Smooth muscle cell (in vitro differentiated cells): ENCODE data around the gene PIP4K2A. TPM values are rescaled to one million over a fixed set of nuclear protein-coding genes. Genes with fewer than 3 reads are reported as not detected.
A peak's percentile ranks its signal among the peaks of the same experiment; 100 is the strongest.

Experiments
- DNase-seq: peaks from one replicate; lab custom pipeline; 2025; ENCODE audit not compliant: unreplicated experiment; lab: John Stamatoyannopoulos, UW
- H2AFZ ChIP-seq: fragments of 200-600 bp; sonication (generic); 2 replicates; pipeline ENCODE4 v1.6.0; 2016; ENCODE audit warnings: antibody characterized with exemption, low read depth, mild to moderate bottlenecking
- H3F3A ChIP-seq: fragments of 200-600 bp; sonication (generic); 2 replicates; pipeline ENCODE4 v1.6.0; 2017; ENCODE audit warnings: antibody characterized with exemption, low read depth
- H3K27ac ChIP-seq: fragments of 200-600 bp; sonication (generic); 2 replicates; pipeline ENCODE4 v1.5.1; 2016; ENCODE audit warnings: low read depth, mild to moderate bottlenecking
- H3K27me3 ChIP-seq: fragments of 200-600 bp; sonication (generic); 2 replicates; pipeline ENCODE4 v1.6.1; 2016; ENCODE audit warnings: low read depth, mild to moderate bottlenecking
- H3K36me3 ChIP-seq: fragments of 200-600 bp; sonication (generic); 2 replicates; pipeline ENCODE4 v1.5.1; 2016; ENCODE audit warnings: low read depth
- H3K4me1 ChIP-seq: fragments of 200-600 bp; sonication (generic); 2 replicates; pipeline ENCODE4 v1.5.1; 2016; ENCODE audit warnings: low read depth
- H3K4me2 ChIP-seq: fragments of 200-600 bp; sonication (generic); 2 replicates; pipeline ENCODE4 v1.6.0; 2016; ENCODE audit warnings: mild to moderate bottlenecking
- H3K4me3 ChIP-seq: fragments of 200-600 bp; sonication (generic); 2 replicates; pipeline ENCODE4 v1.5.1; 2016; ENCODE audit warnings: mild to moderate bottlenecking
- H3K79me2 ChIP-seq: fragments of 200-600 bp; sonication (generic); 2 replicates; pipeline ENCODE4 v1.6.0; 2016; ENCODE audit warnings: low read depth, mild to moderate bottlenecking
- H3K9ac ChIP-seq: fragments of 200-600 bp; sonication (generic); 2 replicates; pipeline ENCODE4 v1.6.0; 2016; ENCODE audit warnings: low read depth
- H3K9me3 ChIP-seq: fragments of 200-600 bp; sonication (generic); replicated peaks from 2 replicates; pipeline ENCODE4 v1.5.1; 2016; ENCODE audit warnings: low read depth
- H4K20me1 ChIP-seq: fragments of 200-600 bp; sonication (generic); 2 replicates; pipeline ENCODE4 v1.6.0; 2016; ENCODE audit warnings: low read depth
- WGBS: methylation state at CpG from one replicate; pipeline ENCODE4 v1.1.7; 2016; ENCODE audit warnings: low lambda C conversion rate; 5-methylcytosine and 5-hydroxymethylcytosine counted together
- polyA plus RNA-seq: library from polyadenylated mRNA; unstranded; fragments of >200 nt; fragmentation: Nextera tagmentation; extraction: Ambion mirVana; gene quantifications from 2 replicates; pipeline ENCODE4 v1.2.1, GENCODE V29; 2016
- total RNA-seq: library from RNA; depleted of rRNA; stranded (reverse); fragments of >200 nt; gene quantifications from 2 replicates; pipeline ENCODE4 v1.2.3, GENCODE V29; 2014
- TF ChIP-seq, protein P1 (sequence below): fragments of 200-600 bp; sonication (generic); IDR thresholded peaks from 2 replicates; pipeline ENCODE4 v1.5.1; 2017; ENCODE audit warnings: borderline replicate concordance, mild to moderate bottlenecking, antibody characterized with exemption; ENCODE audit not compliant: insufficient read depth, poor library complexity, severe bottlenecking

The PIP4K2A gene
- total and polyA plus RNA-seq, 2 experiments from 2014 or later: 7.5 to 8.9 TPM

DNA sequence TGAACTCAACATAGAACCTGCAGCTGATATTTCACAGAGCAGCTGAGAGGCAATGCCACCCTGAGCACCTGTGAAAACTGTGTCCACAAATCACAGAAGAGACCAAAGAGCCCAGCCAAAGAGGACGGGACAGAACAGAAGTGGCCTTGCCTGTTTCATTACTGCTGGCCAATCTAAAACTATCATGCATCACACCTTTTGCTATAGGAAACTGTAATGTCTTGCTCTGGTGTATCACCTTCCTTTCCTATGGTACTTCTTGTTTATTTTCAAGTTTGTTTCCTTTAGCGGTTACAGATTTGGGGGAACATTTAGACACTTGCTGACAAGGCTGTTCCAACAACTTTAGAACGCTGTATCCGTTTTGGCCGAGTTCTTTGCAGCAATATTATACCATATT is 80.3 kb downstream of the PIP4K2A start:
- no peaks in the 10 kb centered on the region for H4K20me1 ChIP-seq
- no peaks in the 10 kb centered on the region for H3F3A ChIP-seq
- no peaks in the 10 kb centered on the region for H3K27me3 ChIP-seq
- H3K4me1 ChIP-seq: peaks cover 7% of the 10 kb centered on the region
- peaks cover 29% of the 10 kb centered on the region for H3K79me2 ChIP-seq
- no peaks in the 10 kb centered on the region for H3K9me3 ChIP-seq
- 97% methylated on average over 5 of the region's 5 CpGs for WGBS
- no peak overlapping the region for H3K9ac ChIP-seq
- H3K4me2 ChIP-seq: no peak overlapping the region
- peak overlapping the region; percentile 83 for H3K27ac ChIP-seq
- H2AFZ ChIP-seq: no peak overlapping the region
- no peak overlapping the region for H3K4me3 ChIP-seq
- DNase-seq: no peak
- TF ChIP-seq, protein P1, sequence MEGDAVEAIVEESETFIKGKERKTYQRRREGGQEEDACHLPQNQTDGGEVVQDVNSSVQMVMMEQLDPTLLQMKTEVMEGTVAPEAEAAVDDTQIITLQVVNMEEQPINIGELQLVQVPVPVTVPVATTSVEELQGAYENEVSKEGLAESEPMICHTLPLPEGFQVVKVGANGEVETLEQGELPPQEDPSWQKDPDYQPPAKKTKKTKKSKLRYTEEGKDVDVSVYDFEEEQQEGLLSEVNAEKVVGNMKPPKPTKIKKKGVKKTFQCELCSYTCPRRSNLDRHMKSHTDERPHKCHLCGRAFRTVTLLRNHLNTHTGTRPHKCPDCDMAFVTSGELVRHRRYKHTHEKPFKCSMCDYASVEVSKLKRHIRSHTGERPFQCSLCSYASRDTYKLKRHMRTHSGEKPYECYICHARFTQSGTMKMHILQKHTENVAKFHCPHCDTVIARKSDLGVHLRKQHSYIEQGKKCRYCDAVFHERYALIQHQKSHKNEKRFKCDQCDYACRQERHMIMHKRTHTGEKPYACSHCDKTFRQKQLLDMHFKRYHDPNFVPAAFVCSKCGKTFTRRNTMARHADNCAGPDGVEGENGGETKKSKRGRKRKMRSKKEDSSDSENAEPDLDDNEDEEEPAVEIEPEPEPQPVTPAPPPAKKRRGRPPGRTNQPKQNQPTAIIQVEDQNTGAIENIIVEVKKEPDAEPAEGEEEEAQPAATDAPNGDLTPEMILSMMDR: no peak
- H3K36me3 ChIP-seq: no peaks in the 10 kb centered on the region

GRCh38 chr10:22633528-22633927 is 80.8 kb downstream of the PIP4K2A start:
- H4K20me1 ChIP-seq: no peaks in the 10 kb centered on the region
- peak overlapping the region; percentile 2 for H3K9ac ChIP-seq
- no peaks in the 10 kb centered on the region for H3K9me3 ChIP-seq
- peaks cover 30% of the 10 kb centered on the region for H3K79me2 ChIP-seq
- H2AFZ ChIP-seq: no peak overlapping the region
- TF ChIP-seq, protein P1: no peak
- 95% methylated on average over 11 of the region's 11 CpGs for WGBS
- H3K4me1 ChIP-seq: peaks cover 7% of the 10 kb centered on the region
- H3K4me2 ChIP-seq: peak overlapping the region; percentile 6
- H3K36me3 ChIP-seq: no peaks in the 10 kb centered on the region
- no peaks in the 10 kb centered on the region for H3K27me3 ChIP-seq
- no peaks in the 10 kb centered on the region for H3F3A ChIP-seq
- no peak for DNase-seq
- H3K4me3 ChIP-seq: no peak overlapping the region
- H3K27ac ChIP-seq: peak overlapping the region; percentile 83

- H3K27ac ChIP-seq: peak overlapping the region; percentile 83
- 84% methylated on average over 4 of the region's 4 CpGs for WGBS
- no peaks in the 10 kb centered on the region for H3K36me3 ChIP-seq
- H3F3A ChIP-seq: no peaks in the 10 kb centered on the region
- H3K27me3 ChIP-seq: no peaks in the 10 kb centered on the region
- H3K4me3 ChIP-seq: no peak overlapping the region
- no peaks in the 10 kb centered on the region for H3K9me3 ChIP-seq
- DNase-seq: no peak
- peaks cover 7% of the 10 kb centered on the region for H3K4me1 ChIP-seq
- peaks cover 32% of the 10 kb centered on the region for H3K79me2 ChIP-seq
- no peaks in the 10 kb centered on the region for H4K20me1 ChIP-seq
- peak overlapping the region; percentile 2 for H3K9ac ChIP-seq
- TF ChIP-seq, protein P1: no peak
- H3K4me2 ChIP-seq: peak overlapping the region; percentile 6
- no peak overlapping the region for H2AFZ ChIP-seq
Observed at GRCh38 chr10:22633106-22633505, 81.3 kb downstream of the PIP4K2A start.

DNA sequence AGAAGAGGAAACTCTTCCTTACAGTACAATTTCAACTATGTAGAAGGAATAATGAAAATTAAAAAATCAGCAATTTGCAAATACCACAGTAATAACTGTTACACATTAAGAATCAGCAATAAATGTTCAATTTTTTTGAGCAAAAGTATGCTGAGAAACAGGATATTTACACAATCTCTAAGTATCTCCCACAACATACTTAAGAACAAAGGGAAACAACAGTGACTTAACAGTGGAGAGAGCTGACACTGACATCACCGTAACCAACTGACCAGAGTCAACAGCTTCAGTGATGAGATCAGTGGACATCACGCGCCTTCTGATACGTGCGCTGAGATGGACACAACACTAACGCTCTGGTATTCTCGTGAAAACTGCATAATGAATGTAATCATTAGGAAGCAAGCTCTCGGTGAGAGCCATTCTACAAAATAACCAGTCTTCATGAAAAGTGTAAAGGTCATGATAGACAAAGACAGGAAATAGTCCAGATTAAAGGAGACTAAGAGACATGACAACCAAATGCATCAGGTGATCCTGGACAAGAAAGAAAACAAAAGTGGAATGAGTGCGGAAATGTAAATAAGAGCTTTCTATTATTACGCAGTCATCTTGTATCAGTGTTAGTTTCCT is 82.6 kb downstream of the PIP4K2A start:
- no peaks in the 10 kb centered on the region for H3K27me3 ChIP-seq
- H3F3A ChIP-seq: no peaks in the 10 kb centered on the region
- no peak overlapping the region for H3K4me2 ChIP-seq
- H3K9me3 ChIP-seq: no peaks in the 10 kb centered on the region
- H3K4me1 ChIP-seq: peaks cover 13% of the 10 kb centered on the region
- H2AFZ ChIP-seq: no peak overlapping the region
- no peaks in the 10 kb centered on the region for H4K20me1 ChIP-seq
- H3K36me3 ChIP-seq: no peaks in the 10 kb centered on the region
- TF ChIP-seq, protein P1: no peak
- DNase-seq: no peak
- peaks cover 27% of the 10 kb centered on the region for H3K79me2 ChIP-seq
- peak overlapping the region; percentile 83 for H3K27ac ChIP-seq
- whole genome bisulfite sequencing: 70% methylated on average over 10 of the region's 10 CpGs
- peak overlapping the region; percentile 37 for H3K9ac ChIP-seq
- no peak overlapping the region for H3K4me3 ChIP-seq
